DND-41 (cell line): ENCODE data around the gene C5orf52.

ENCODE experiments used
- CTCF ChIP-seq: IDR thresholded peaks from 2 replicates; pipeline ENCODE4 v1.5.1; 2012; ENCODE audit warnings: borderline replicate concordance, low read length, moderate library complexity, mild to moderate bottlenecking; ENCODE audit not compliant: poor library complexity, severe bottlenecking; ENCODE audit errors: extremely low read depth
- EZH2 ChIP-seq: IDR thresholded peaks from 3 replicates; pipeline ENCODE4 v1.6.1; 2012; ENCODE audit warnings: borderline replicate concordance, low read depth, mild to moderate bottlenecking, moderate library complexity, low read length, inconsistent platforms; ENCODE audit not compliant: severe bottlenecking

- TF ChIP-seq EZH2 (no peak), CTCF (no peak)
These were observed 44.5 kb upstream of the C5orf52 start for GRCh38 chr5:157626831-157627230.
